IMR-90 (cell line): ENCODE data around the gene MAMLD1. TPM values are rescaled to one million over a fixed set of nuclear protein-coding genes. Genes with fewer than 3 reads are reported as not detected.
A peak's percentile ranks its signal among the peaks of the same experiment; 100 is the strongest.

Experiments used
- ATAC-seq: fragments of 200-7000 bp; cut with Tn5 transposase; 2 replicates; pipeline ENCODE4 v1.9.1; 2020; ENCODE audit warnings: low read depth, mild to moderate bottlenecking, moderate library complexity
- BruUV-seq: library from RNA; stranded (reverse); fragments of 400-500 nt; replicated peaks from 2 replicates; lab custom pipeline; 2021; lab: Mats Ljungman, UMichigan
- CTCF ChIA-PET: fragments of 300-600 bp; formaldehyde crosslinking; extraction: SDS; loops from one replicate; lab custom pipeline; 2021; ENCODE audit warnings: antibody characterized with exemption; lab: Yijun Ruan, JAX
- POLR2A ChIA-PET: fragments of 300-600 bp; sonication (Branson Sonifier 250); formaldehyde crosslinking; loops from one replicate; lab custom pipeline; 2022; ENCODE audit warnings: antibody characterized with exemption; ENCODE audit not compliant: unreplicated experiment; lab: Charles Lee
- DNase-seq: peaks from one replicate; pipeline ENCODE4 v3.0.0; 2013
- H2AFZ ChIP-seq: replicated peaks from 2 replicates; pipeline ENCODE3; 2013; ENCODE audit warnings: low read length, mild to moderate bottlenecking; ENCODE audit not compliant: poor library complexity
- H2AK5ac ChIP-seq: 2 replicates; pipeline ENCODE4 v1.6.1; 2013; ENCODE audit warnings: low read depth, low read length, inconsistent platforms
- H2AK9ac ChIP-seq: replicated peaks from 2 replicates; pipeline ENCODE3; 2013; ENCODE audit warnings: mild to moderate bottlenecking, low read depth, low read length, moderate library complexity; ENCODE audit not compliant: poor library complexity
- H2BK120ac ChIP-seq: 2 replicates; pipeline ENCODE4 v1.6.1; 2013; ENCODE audit warnings: low read depth, low read length, inconsistent platforms
- H2BK15ac ChIP-seq: 3 replicates; pipeline ENCODE4 v1.6.1; 2013; ENCODE audit warnings: low read depth, low read length, inconsistent platforms
- H2BK20ac ChIP-seq: 2 replicates; pipeline ENCODE4 v1.6.1; 2013; ENCODE audit warnings: low read depth, mild to moderate bottlenecking, inconsistent platforms, low read length, moderate library complexity
- H2BK5ac ChIP-seq: 2 replicates; pipeline ENCODE4 v1.6.1; 2013; ENCODE audit warnings: mild to moderate bottlenecking, low read depth, low read length, inconsistent platforms; ENCODE audit not compliant: poor library complexity, severe bottlenecking
- H3K14ac ChIP-seq: replicated peaks from 2 replicates; pipeline ENCODE4 v1.6.1; 2013; ENCODE audit warnings: low read depth, low read length, inconsistent platforms
- H3K18ac ChIP-seq: 2 replicates; pipeline ENCODE4 v1.6.1; 2013; ENCODE audit warnings: low read depth, low read length, control low read depth
- H3K23ac ChIP-seq: 2 replicates; pipeline ENCODE4 v1.6.1; 2013; ENCODE audit warnings: low read depth, low read length, inconsistent platforms
- H3K27ac ChIP-seq: 2 replicates; pipeline ENCODE4 v1.5.1; 2013; ENCODE audit warnings: mild to moderate bottlenecking, control low read depth, low read length; ENCODE audit not compliant: insufficient read depth
- H3K27me3 ChIP-seq: 2 replicates; pipeline ENCODE4 v1.6.1; 2013; ENCODE audit warnings: low read length; ENCODE audit not compliant: control insufficient read depth, insufficient read depth
- H3K36me3 ChIP-seq: 2 replicates; pipeline ENCODE4 v1.6.1; 2013; ENCODE audit warnings: low read length, mixed read lengths; ENCODE audit not compliant: control insufficient read depth, insufficient read depth
- H3K4ac ChIP-seq: 2 replicates; pipeline ENCODE4 v1.6.1; 2013; ENCODE audit warnings: low read depth, low read length, inconsistent platforms
- H3K4me1 ChIP-seq: 2 replicates; pipeline ENCODE4 v1.6.1; 2013; ENCODE audit warnings: low read length, mixed read lengths; ENCODE audit not compliant: control insufficient read depth, insufficient read depth
- H3K4me2 ChIP-seq: 2 replicates; pipeline ENCODE4 v1.6.1; 2013; ENCODE audit warnings: low read depth, mild to moderate bottlenecking, control low read depth, low read length, moderate library complexity
- H3K4me3 ChIP-seq: 2 replicates; pipeline ENCODE4 v1.5.1; 2013; ENCODE audit warnings: low read depth, mild to moderate bottlenecking, control low read depth, low read length, moderate library complexity; ENCODE audit not compliant: insufficient read depth
- H3K56ac ChIP-seq: 2 replicates; pipeline ENCODE4 v1.6.1; 2013; ENCODE audit warnings: low read length, inconsistent platforms; ENCODE audit not compliant: insufficient read depth; ENCODE audit errors: extremely low read depth
- H3K79me1 ChIP-seq, 2 experiments: 2 replicates each; pipeline ENCODE4 v1.6.1; 2013; ENCODE audit warnings: low read length in 2 of 2, inconsistent platforms in 1 of 2, low read depth in 1 of 2
- H3K9ac ChIP-seq: 2 replicates; pipeline ENCODE4 v1.6.1; 2013; ENCODE audit warnings: low read depth, low read length, control low read depth
- H3K9me1 ChIP-seq: 2 replicates; pipeline ENCODE4 v1.6.1; 2013; ENCODE audit warnings: low read length, inconsistent platforms; ENCODE audit not compliant: insufficient read depth
- H3K9me3 ChIP-seq: 2 replicates; pipeline ENCODE4 v1.6.1; 2013; ENCODE audit warnings: low read length; ENCODE audit not compliant: control insufficient read depth, insufficient read depth
- H4K20me1 ChIP-seq: 2 replicates; pipeline ENCODE4 v1.6.1; 2013; ENCODE audit warnings: low read length, inconsistent platforms; ENCODE audit not compliant: insufficient read depth
- H4K5ac ChIP-seq: 2 replicates; pipeline ENCODE4 v1.6.1; 2013; ENCODE audit warnings: mild to moderate bottlenecking, low read depth, low read length, control low read depth
- H4K8ac ChIP-seq, 2 experiments: 2 replicates each; pipeline ENCODE4 v1.6.1; 2013; ENCODE audit warnings: low read depth in 2 of 2, low read length in 2 of 2, control low read depth in 1 of 2, inconsistent platforms in 1 of 2
- H4K91ac ChIP-seq: 2 replicates; pipeline ENCODE4 v1.6.1; 2013; ENCODE audit warnings: low read depth, low read length, inconsistent platforms; ENCODE audit not compliant: insufficient read depth
- BHLHE40 ChIP-seq: fragments of 150-350 bp; IDR thresholded peaks from 2 replicates; pipeline ENCODE4 v1.6.1; 2016; ENCODE audit warnings: mild to moderate bottlenecking, low read depth, low read length
- CHD1 ChIP-seq: IDR thresholded peaks from 2 replicates; pipeline ENCODE4 v1.6.1; 2012; ENCODE audit warnings: low read depth, low read length, improper control_type of control experiment
- FOS ChIP-seq: fragments of 150-350 bp; IDR thresholded peaks from 2 replicates; pipeline ENCODE4 v1.6.1; 2016; ENCODE audit warnings: low read depth, low read length
- MAFK ChIP-seq: IDR thresholded peaks from 2 replicates; pipeline ENCODE4 v1.6.1; 2012; ENCODE audit warnings: low read depth, low read length, improper control_type of control experiment
- NFE2L2 ChIP-seq: fragments of 150-350 bp; IDR thresholded peaks from 2 replicates; pipeline ENCODE4 v1.6.1; 2016; ENCODE audit warnings: low read depth, mild to moderate bottlenecking, low read length
- RCOR1 ChIP-seq: IDR thresholded peaks from 2 replicates; pipeline ENCODE4 v1.6.1; 2012; ENCODE audit warnings: mild to moderate bottlenecking, low read length, improper control_type of control experiment; ENCODE audit not compliant: insufficient replicate concordance
- RFX5 ChIP-seq: IDR thresholded peaks from 2 replicates; pipeline ENCODE4 v1.8.0; 2012; ENCODE audit warnings: low read depth, mild to moderate bottlenecking, low read length, moderate library complexity
- SMC3 ChIP-seq: fragments of 150-350 bp; IDR thresholded peaks from 2 replicates; pipeline ENCODE4 v1.6.1; 2016; ENCODE audit warnings: low read depth, mild to moderate bottlenecking, antibody characterized with exemption, low read length, moderate library complexity
- WGBS, 2 experiments: methylation state at CpG; one replicate each; pipeline versions ENCODE4 v1.1.5 to v1.1.7; 2013; ENCODE audit warnings: missing lambda C conversion rate in 2 of 2; ENCODE audit not compliant: insufficient read length in 1 of 2; ENCODE audit errors: extremely low coverage in 2 of 2; 5-methylcytosine and 5-hydroxymethylcytosine counted together
- dilution Hi-C: fragments of 300-500 bp; cut with HindIII; formaldehyde crosslinking; loops from one replicate; pipeline ENCODE4 v1.14.3; 2018; ENCODE audit warnings: low sequenced_read_pairs; ENCODE audit not compliant: unreplicated experiment
- in situ Hi-C: fragments of 300-500 bp; cut with MboI; formaldehyde crosslinking; loops from 3 replicates; pipeline ENCODE4 v1.14.3; 2019; ENCODE audit warnings: low sequenced_read_pairs, inconsistent platforms, mixed read lengths
- intact Hi-C: fragments of 100-400 bp; cut with micrococcal nuclease; formaldehyde crosslinking; loops from 2 replicates; pipeline ENCODE4 v1.10.0; 2022
- polyA plus RNA-seq, 3 experiments: library from polyadenylated mRNA; depleted of rRNA; stranded (reverse); fragments of >200 nt; gene quantifications; 2 replicates each; pipeline ENCODE4 v1.2.3, GENCODE V29; 2012; ENCODE audit warnings: low replicate concordance in 1 of 3
- total RNA-seq: library from RNA; depleted of rRNA; stranded (reverse); fragments of >200 nt; gene quantifications from 2 replicates; pipeline ENCODE4 v1.2.3, GENCODE V29; 2012
- TF ChIP-seq, protein P1 (sequence below): fragments of 150-350 bp; IDR thresholded peaks from 2 replicates; pipeline ENCODE4 v1.6.1; 2017; ENCODE audit warnings: mild to moderate bottlenecking, antibody characterized with exemption, low read length, low read depth

MAMLD1 gene
- total and polyA plus RNA-seq, 2 of the 4 experiments (the other 2 are of a cell fraction): 1.4 to 11.0 TPM

- TF ChIP-seq MAFK (no peak), NFE2L2 (no peak)
Measured at GRCh38 chrX:150543230-150544155, 180.4 kb downstream of the MAMLD1 start (continued).

DNA sequence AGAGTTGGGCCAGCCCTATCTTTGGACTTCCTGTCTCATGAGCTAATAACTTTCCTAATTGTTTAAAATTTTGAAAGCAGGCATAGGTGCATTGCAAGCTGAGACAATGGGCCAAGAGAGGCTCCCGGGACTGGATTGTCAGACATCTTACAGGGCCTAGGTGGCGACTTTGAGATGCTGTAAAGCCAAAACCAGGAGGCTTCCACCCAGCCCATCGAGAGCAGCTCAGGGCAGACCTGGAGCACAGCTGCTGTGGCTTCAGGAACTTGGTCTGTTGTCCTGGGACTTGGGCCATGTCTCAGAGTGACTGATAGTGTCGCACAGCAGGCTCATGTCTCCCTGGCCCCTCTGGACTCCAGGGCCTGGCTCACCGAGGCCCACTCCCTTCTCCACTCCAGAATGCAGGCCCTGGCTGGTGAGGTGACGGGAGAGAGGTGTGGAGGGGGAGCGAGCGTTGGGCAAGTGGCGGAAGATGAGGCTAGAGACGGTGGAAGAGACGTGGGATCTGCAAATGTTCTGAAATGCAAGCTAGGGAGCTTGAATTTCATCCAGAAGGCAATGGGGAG is 181.2 kb downstream of the MAMLD1 start:
- no peak overlapping the region for H2BK5ac ChIP-seq
- H4K91ac ChIP-seq: no peak overlapping the region
- no peak for ATAC-seq
- H2AK9ac ChIP-seq: no peak overlapping the region
- H4K8ac ChIP-seq: no peak overlapping the region
- intact Hi-C loops: no loop called here
- H3K4ac ChIP-seq: no peak overlapping the region
- H3K36me3 ChIP-seq: no peaks in the 10 kb centered on the region
- no peak overlapping the region for H3K23ac ChIP-seq
- H3K4me2 ChIP-seq: no peak overlapping the region
- no peaks in the 10 kb centered on the region for H3K79me1 ChIP-seq
- TF ChIP-seq SMC3 (no peak), RFX5 (no peak), FOS (no peak), RCOR1 (no peak), CHD1 (no peak), BHLHE40 (no peak)
- TF ChIP-seq, protein P1, sequence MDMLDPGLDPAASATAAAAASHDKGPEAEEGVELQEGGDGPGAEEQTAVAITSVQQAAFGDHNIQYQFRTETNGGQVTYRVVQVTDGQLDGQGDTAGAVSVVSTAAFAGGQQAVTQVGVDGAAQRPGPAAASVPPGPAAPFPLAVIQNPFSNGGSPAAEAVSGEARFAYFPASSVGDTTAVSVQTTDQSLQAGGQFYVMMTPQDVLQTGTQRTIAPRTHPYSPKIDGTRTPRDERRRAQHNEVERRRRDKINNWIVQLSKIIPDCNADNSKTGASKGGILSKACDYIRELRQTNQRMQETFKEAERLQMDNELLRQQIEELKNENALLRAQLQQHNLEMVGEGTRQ: no peak
- no peak overlapping the region for H2BK20ac ChIP-seq
- H3K9ac ChIP-seq: no peak overlapping the region
- H3K14ac ChIP-seq: no peak overlapping the region
- H3K9me3 ChIP-seq: peaks cover 2% of the 10 kb centered on the region; the same call in 1 of the 2 replicates
- DNase-seq: no peak
- WGBS, 2 experiments: 33% methylated on average over 1 of the region's 11 CpGs; no CpG with 5 or more reads in 1 of the 2 experiments
- no peak overlapping the region for H2BK15ac ChIP-seq
- ChIA-PET POLR2A (no interaction called here), CTCF (interaction anchor here (0.6 to 0.9 kb wide), 4 partner anchors 65 to 1114 kb away, joined by 3 read pairs; no protein-coding TSS in a partner anchor)
- peak overlapping the region; percentile 52 for H2AFZ ChIP-seq
- no peak overlapping the region for H3K4me3 ChIP-seq
- no peak overlapping the region for H3K56ac ChIP-seq
- dilution Hi-C loops: no loop called here
- H3K9me1 ChIP-seq: no peaks in the 10 kb centered on the region
- no peak overlapping the region for H2AK5ac ChIP-seq
- H3K27ac ChIP-seq: no peak overlapping the region
- H3K4me1 ChIP-seq: no peaks in the 10 kb centered on the region
- in situ Hi-C loops: no loop called here
- H3K18ac ChIP-seq: no peak overlapping the region
- no peak overlapping the region for H2BK120ac ChIP-seq
- no peaks in the 10 kb centered on the region; the same call in 1 of the 2 replicates for H3K27me3 ChIP-seq
- H4K20me1 ChIP-seq: no peaks in the 10 kb centered on the region
- BruUV-seq: no TSS peak
- no peak overlapping the region for H4K5ac ChIP-seq
